NT2/D1 (cell line): ENCODE measurements around the gene RAB4A.

Experiments used
- YY1 ChIP-seq: IDR thresholded peaks from 2 replicates; pipeline ENCODE4 v1.6.1; 2011; ENCODE audit not compliant: insufficient read length, insufficient read depth
- ZNF274 ChIP-seq: IDR thresholded peaks from 2 replicates; pipeline ENCODE4 v1.6.1; 2011; ENCODE audit warnings: mild to moderate bottlenecking, low read depth, low read length

- TF ChIP-seq YY1 (no peak), ZNF274 (no peak)
Observed at GRCh38 chr1:229238231-229238630, 32.7 kb upstream of the RAB4A start.
